HG03135 (cell line): ENCODE results near the gene PLA2G4B.

Source experiments
- ATAC-seq: cut with Tn5 transposase; IDR thresholded peaks from one replicate; pipeline ENCODE4 v1.9.1; 2021; ENCODE audit warnings: mild to moderate bottlenecking, moderate library complexity; ENCODE audit not compliant: unreplicated experiment

PLA2G4B gene

GRCh38 chr15:41848631-41849030 lies 10.0 kb downstream of the PLA2G4B start:
- no peak for ATAC-seq

- ATAC-seq: no peak
Measured at GRCh38 chr15:41849204-41849603, 10.6 kb downstream of the PLA2G4B start.

DNA sequence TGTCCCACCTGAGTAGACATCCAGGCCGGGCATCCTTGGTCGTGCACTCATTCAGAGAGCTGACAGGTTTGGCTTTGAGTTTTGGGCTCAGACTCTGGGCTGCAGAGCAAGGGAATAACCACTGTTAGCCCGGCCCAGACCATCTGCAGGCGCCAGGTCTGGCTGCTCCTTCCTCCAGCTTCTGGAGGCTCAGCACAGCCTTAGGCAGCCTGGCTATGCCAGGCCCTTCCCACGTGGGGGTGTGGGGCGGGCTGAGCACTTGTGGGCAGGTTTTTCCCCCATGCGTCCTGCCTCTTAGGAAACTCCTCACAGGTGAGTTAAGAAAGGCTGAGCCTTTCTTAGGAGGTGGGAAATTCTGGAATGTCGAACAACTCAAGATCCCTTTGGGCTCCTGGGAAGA lies 11.2 kb downstream of the PLA2G4B start:
- no peak for ATAC-seq

DNA sequence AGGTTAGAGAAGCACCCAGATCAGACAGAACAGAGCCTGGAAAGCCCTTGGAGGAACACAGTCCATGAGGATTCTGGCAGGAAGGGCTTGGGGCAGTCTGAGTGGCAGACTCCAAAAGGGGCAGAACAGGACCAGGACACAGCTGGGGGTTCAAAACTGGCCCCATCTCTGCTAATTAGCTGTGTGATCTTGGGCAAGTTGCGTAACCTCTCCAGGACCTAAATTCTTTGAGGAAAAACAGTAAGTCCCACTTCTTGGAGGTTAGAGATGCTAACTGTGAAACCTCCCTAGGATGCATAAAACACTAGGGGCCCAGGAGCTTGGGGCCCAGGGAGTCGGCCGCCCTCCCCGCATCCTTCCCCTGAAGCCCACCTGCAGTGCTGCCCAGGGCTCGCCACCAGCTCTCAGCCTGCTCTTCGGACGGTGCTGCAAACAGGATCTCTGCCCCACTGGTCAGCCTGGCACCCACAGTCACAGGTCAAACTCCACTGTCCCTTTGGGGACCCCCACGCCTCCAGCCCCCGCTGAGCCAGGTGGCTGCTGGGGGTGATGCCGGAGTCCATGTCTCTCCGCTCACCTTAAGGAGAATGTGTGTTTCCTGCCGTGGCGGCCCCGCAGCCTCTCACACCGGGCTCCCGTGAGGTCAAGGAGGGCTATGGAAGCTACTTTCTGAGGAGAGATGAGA lies 12.0 kb downstream of the PLA2G4B start:
- no peak for ATAC-seq

- no peak for ATAC-seq
Measured at GRCh38 chr15:41851167-41851523, 12.5 kb downstream of the PLA2G4B start.

DNA sequence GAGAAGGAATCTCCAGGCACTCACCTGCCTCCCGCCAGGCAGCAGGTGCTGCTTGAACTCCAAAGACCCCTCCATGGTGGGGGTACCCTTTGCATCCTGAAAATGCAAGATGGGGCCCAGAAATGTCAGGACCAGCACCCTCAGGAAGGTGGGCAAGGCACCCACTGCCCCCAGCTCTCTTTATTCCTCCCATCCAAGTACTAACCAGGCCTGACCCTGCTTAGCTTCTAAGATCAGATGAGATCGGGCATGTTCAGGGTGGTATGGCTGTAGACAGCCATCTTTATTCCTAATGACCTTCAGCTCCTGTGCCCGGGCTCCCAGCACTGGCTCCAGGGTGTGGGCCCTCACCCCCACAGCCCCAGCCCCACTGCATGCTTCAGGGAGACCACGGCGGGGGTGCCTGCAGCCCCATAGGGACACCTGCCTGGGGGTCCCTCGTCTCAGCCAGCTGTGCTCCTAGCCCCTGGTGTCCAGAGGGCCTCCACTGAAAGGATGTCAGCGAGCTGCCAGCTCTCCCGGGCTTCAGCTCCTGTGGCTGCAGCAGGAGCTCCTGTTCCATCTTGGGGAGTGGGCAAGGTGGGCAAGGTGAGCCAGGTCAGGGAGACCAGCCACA lies 13.2 kb downstream of the PLA2G4B start:
- ATAC-seq: no peak

- no peak for ATAC-seq
Measured at GRCh38 chr15:41852736-41853590, 14.3 kb downstream of the PLA2G4B start.

- no peak for ATAC-seq
Measured at GRCh38 chr15:41853831-41854230, 15.2 kb downstream of the PLA2G4B start.

DNA sequence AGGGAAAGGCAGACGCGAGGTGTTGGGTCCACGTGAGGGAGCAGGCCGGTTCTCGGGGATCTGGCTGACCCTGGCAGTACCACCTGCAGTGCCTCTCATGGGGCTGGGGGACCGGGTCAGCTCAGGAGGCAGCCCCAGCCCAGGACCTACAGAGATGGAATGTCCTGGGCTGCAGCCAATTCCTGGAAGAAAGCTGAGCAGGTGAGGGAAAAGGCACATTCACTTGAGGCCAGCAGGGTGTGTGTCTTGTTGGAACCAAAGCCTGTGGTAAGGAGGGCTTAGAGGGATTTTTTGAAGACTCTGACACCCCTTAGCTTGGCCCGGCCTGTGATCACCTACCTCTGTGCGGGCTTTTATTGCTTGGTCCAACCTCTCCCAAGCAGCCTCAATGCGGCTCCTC lies 15.8 kb downstream of the PLA2G4B start:
- no peak for ATAC-seq

GRCh38 chr15:41855261-41855961 lies 16.8 kb downstream of the PLA2G4B start:
- no peak for ATAC-seq

DNA sequence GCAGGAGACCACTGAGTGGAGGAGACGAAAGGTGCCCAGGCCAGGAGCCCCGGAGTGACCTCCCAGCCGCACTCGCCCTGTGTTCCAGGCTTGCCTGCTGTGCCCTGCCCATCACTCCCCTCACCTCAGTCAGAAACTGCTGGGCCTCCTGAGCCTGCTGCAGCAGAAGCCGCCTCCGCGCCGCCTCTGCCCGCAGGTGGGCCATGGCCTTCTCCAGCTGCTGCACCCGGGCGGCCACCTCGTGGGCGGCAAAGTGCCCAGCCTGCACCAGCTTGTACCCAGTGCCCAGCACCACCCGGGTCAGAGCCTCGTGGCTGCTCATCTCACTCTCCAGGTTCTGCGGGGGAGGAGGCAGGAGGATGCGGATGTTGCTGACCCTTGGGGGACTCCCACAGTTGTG lies 17.6 kb downstream of the PLA2G4B start:
- ATAC-seq: no peak

DNA sequence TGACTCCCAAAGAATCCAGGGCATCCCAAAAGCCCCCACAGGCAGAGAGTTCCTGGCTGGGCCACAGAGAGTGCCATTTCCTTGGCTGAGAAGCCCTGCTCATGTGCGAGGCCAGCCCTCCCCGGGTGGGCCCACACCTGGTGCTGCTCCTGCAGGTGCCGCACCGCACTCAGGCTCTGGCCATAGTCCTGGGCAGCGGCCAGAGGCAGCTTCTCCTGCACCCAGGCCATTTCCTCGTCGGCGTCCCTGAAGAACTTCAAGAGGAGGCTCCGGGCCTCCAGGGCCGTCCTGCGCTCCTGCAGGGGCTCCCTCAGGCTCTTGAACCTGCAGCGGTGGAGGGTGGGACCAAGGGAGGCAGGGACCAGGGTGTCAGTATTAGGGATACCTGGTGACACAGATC lies 18.1 kb downstream of the PLA2G4B start:
- ATAC-seq: no peak

- ATAC-seq: no peak
Measured at GRCh38 chr15:41857316-41857715, 18.7 kb downstream of the PLA2G4B start.

DNA sequence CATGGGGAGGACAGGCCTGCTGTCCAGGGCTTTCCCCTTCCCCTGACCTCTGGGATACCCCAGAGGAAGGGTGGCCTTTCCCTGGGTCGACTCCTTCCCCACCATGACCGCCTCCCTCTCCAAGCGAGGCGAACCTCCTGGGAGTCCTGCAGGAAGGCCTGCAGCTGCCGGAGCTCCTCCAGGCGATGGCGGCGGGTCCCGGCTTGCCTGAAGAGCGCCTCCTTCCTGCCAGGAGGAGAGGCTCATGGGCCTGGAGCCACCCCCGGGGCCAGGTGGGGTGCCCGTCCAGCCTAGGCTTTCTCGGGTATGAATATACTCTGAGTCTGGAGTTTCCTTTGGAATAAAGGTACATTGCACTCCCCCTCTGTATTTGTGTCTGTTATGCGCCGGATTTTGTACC lies 20.1 kb downstream of the PLA2G4B start:
- no peak for ATAC-seq

DNA sequence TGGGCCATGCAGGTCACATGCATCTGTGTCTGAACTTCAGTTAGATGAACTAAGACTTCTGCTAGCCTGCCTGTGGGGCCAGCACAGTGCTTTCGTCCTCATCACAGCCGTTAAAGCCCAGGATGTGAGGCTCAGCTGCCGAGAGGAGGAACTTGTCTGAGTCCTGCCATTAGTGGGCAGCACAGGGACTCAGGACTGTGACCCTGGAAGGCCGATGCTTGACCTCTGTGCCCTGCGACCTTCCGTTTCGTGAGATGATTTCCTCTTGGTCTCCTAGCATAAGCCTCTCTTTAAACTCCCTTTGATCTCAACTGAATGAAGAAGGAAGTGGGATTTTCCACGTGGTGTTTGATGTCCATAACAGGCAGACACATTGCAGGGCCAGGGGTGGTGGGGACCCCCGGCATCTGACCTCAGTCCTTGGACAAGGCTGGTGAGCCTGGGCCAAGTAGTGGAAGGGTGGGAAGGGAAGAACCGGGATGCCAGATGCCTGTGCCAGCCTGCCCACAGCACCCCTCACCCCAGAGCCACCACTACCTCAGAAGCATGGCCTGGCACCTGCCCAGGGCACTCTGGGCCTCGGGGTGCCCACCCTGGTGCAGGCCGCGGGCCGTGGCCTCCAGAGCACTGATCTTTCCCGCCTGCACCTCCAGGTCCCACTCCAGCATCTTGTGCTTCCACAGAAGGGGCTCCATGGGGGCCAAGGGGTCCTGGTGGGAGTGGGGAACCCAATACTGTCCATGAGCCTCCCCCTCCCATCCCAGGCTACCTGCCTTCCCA lies 21.6 kb downstream of the PLA2G4B start:
- no peak for ATAC-seq

- ATAC-seq: no peak
Measured at GRCh38 chr15:41861736-41862356, 23.2 kb downstream of the PLA2G4B start.

- ATAC-seq: no peak
Measured at GRCh38 chr15:41862515-41863116, 24.0 kb downstream of the PLA2G4B start.

GRCh38 chr15:41865490-41866055 lies 26.9 kb downstream of the PLA2G4B start:
- ATAC-seq: no peak

DNA sequence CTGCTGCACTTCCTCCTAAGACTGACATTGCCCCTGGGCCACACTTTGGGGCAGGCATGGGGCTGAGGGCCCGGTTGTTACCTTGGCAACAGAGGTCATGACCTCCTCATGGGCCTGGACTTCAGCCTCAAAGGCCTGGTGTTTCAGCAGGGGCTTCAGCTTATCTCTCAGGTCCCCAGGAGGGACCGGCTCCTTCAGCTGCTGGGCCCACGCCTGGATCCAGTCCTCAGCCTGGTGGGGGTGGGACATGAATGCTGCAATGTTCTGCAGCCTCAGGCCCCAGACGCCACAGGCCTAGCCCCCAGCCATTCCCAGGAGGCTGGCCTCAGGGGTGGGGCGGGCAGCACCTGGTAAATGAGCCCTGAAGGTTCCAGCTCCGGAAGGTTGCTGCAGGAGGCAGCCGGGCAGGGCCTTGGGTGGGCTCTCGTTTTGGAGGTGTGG lies 27.6 kb downstream of the PLA2G4B start:
- ATAC-seq: no peak
